Measurements from ENCODE around the gene TRIM8. TPM values are rescaled to one million over a fixed set of nuclear protein-coding genes. Genes with fewer than 3 reads are reported as not detected.

TRIM8 gene
- total and polyA plus RNA-seq, 9 donors = 48.5 to 120 (median 84.3) TPM

GRCh38 chr10:102679596-102679995 is 35.3 kb downstream of the TRIM8 start:
- DNase-seq = no peak
- 86 to 94% (median 94%) methylated on average over 4 of the region's 4 CpGs for WGBS, 3 donors

GRCh38 chr10:102681696-102682095 is 37.4 kb downstream of the TRIM8 start:
- intact Hi-C loops (cut with DNase I) = no loop called here
- 72 to 78% (median 76%) methylated on average over 5 of the region's 5 CpGs for WGBS, 3 donors

More at GRCh38 chr10:102679596-102679995, 35.3 kb downstream of the TRIM8 start:
- H3K27me3 ChIP-seq = no peaks in the 10 kb centered on the region
- H3K27ac ChIP-seq = no peak overlapping the region
- no peaks in the 10 kb centered on the region for H3K9me3 ChIP-seq
- intact Hi-C loops (cut with DNase I) = loop anchor here in 1 of 4 donors (5.0 kb wide), 1 partner anchor 33 kb away; the partner anchor contains the start of genes ARL3 and SFXN2
- H3K4me3 ChIP-seq = no peak overlapping the region
- peaks cover 26% of the 10 kb centered on the region for H3K4me1 ChIP-seq (ENCODE audit: insufficient read depth)
- TF ChIP-seq POLR2A (IDR thresholded peaks at IDR 0.05) (no peak), EP300 (IDR thresholded peaks at IDR 0.05) (no peak)
- TF ChIP-seq, protein P1, sequence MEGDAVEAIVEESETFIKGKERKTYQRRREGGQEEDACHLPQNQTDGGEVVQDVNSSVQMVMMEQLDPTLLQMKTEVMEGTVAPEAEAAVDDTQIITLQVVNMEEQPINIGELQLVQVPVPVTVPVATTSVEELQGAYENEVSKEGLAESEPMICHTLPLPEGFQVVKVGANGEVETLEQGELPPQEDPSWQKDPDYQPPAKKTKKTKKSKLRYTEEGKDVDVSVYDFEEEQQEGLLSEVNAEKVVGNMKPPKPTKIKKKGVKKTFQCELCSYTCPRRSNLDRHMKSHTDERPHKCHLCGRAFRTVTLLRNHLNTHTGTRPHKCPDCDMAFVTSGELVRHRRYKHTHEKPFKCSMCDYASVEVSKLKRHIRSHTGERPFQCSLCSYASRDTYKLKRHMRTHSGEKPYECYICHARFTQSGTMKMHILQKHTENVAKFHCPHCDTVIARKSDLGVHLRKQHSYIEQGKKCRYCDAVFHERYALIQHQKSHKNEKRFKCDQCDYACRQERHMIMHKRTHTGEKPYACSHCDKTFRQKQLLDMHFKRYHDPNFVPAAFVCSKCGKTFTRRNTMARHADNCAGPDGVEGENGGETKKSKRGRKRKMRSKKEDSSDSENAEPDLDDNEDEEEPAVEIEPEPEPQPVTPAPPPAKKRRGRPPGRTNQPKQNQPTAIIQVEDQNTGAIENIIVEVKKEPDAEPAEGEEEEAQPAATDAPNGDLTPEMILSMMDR (IDR thresholded peaks at IDR 0.05) = no peak
- H3K36me3 ChIP-seq = no peaks in the 10 kb centered on the region

DNA sequence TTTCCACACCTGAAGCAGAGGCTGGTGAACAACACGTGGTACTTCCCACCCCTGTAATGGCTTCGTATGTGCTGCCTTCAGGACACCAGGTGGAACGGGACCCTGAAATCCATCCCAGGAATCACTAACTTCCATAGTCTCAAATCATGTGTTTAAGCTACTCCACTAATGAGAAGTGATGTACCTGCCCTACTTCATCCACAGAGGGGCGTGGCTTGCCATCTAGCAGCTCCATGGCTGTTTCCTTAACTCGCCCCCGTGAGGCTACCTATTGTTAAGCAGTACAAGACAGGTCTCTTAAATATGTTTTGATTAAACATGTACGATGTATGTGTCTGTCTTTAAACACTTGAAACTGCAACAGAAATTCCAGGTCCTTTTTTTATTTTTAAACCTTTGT is 38.1 kb downstream of the TRIM8 start:
- no peak overlapping the region for H3K27ac ChIP-seq
- no peaks in the 10 kb centered on the region for H3K27me3 ChIP-seq
- 93 to 96% (median 95%) methylated on average over 7 of the region's 7 CpGs for WGBS, 3 donors
- intact Hi-C loops (cut with DNase I) = no loop called here
- no peaks in the 10 kb centered on the region for H3K36me3 ChIP-seq
- DNase-seq = no peak
- TF ChIP-seq POLR2A (IDR thresholded peaks at IDR 0.05) = no peak
- TF ChIP-seq, protein P1 (IDR thresholded peaks at IDR 0.05) = no peak
- TF ChIP-seq EP300 (IDR thresholded peaks at IDR 0.05) = no peak
- peaks cover 11% of the 10 kb centered on the region for H3K4me1 ChIP-seq (ENCODE audit: insufficient read depth)
- no peaks in the 10 kb centered on the region for H3K9me3 ChIP-seq
- no peak overlapping the region for H3K4me3 ChIP-seq

More at GRCh38 chr10:102681696-102682095, 37.4 kb downstream of the TRIM8 start:
- no peak overlapping the region for H3K4me3 ChIP-seq
- H3K27me3 ChIP-seq = no peaks in the 10 kb centered on the region
- no peaks in the 10 kb centered on the region for H3K9me3 ChIP-seq
- DNase-seq = no peak
- H3K27ac ChIP-seq = no peak overlapping the region
- peaks cover 16% of the 10 kb centered on the region for H3K4me1 ChIP-seq (ENCODE audit: insufficient read depth)
- TF ChIP-seq EP300 (IDR thresholded peaks at IDR 0.05) = no peak
- TF ChIP-seq POLR2A (IDR thresholded peaks at IDR 0.05) = no peak
- TF ChIP-seq, protein P1 (IDR thresholded peaks at IDR 0.05) = no peak
- no peaks in the 10 kb centered on the region for H3K36me3 ChIP-seq

DNA sequence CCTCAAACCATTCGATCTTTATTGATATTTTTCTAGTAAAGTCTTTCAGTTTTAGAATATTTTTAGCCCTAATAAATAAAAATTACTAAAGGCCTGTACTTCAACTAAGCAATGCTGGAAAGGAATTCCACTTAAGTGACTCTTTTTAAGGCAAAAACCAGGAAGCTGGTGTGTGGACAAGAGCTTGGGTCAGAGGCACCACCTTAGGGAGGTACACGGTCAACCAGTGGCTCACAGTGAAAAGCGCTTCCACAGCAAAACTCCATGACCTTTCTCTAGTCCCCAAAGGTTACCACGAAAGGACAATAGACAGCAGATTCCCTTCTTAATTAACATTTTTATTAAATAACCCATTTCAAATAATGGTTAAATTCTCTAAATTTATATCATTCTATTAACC is 38.7 kb downstream of the TRIM8 start:
- Histone ChIP-seq H3K36me3 (no peaks in the 10 kb centered on the region), H3K9me3 (no peaks in the 10 kb centered on the region), H3K4me3 (no peak overlapping the region), H3K4me1 (ENCODE audit: insufficient read depth) (peaks cover 6% of the 10 kb centered on the region), H3K27ac (no peak overlapping the region), H3K27me3 (no peaks in the 10 kb centered on the region)
- no peak for DNase-seq
- TF ChIP-seq POLR2A (IDR thresholded peaks at IDR 0.05) = no peak
- TF ChIP-seq, protein P1 (IDR thresholded peaks at IDR 0.05) = no peak
- TF ChIP-seq EP300 (IDR thresholded peaks at IDR 0.05) = no peak
- intact Hi-C loops (cut with DNase I) = no loop called here
- 87 to 89% (median 89%) methylated on average over 4 of the region's 4 CpGs for WGBS, 3 donors

Measured in ovary (tissue), 9 donors.